Glomerular endothelial cell (primary cell): ENCODE measurements around the gene DNAH2. TPM values are rescaled to one million over a fixed set of nuclear protein-coding genes. Genes with fewer than 3 reads are reported as not detected.

Source experiments
- DNase-seq: peaks from one replicate; pipeline ENCODE4 v3.0.0-alpha.2; 2011; ENCODE audit warnings: low read depth, low spot score; ENCODE audit errors: extremely low read depth
- total RNA-seq: library from RNA; depleted of rRNA; stranded (reverse); fragments of >200 nt; gene quantifications from 2 replicates; pipeline ENCODE4 v1.2.3, GENCODE V29; 2015

DNAH2 gene, protein sequence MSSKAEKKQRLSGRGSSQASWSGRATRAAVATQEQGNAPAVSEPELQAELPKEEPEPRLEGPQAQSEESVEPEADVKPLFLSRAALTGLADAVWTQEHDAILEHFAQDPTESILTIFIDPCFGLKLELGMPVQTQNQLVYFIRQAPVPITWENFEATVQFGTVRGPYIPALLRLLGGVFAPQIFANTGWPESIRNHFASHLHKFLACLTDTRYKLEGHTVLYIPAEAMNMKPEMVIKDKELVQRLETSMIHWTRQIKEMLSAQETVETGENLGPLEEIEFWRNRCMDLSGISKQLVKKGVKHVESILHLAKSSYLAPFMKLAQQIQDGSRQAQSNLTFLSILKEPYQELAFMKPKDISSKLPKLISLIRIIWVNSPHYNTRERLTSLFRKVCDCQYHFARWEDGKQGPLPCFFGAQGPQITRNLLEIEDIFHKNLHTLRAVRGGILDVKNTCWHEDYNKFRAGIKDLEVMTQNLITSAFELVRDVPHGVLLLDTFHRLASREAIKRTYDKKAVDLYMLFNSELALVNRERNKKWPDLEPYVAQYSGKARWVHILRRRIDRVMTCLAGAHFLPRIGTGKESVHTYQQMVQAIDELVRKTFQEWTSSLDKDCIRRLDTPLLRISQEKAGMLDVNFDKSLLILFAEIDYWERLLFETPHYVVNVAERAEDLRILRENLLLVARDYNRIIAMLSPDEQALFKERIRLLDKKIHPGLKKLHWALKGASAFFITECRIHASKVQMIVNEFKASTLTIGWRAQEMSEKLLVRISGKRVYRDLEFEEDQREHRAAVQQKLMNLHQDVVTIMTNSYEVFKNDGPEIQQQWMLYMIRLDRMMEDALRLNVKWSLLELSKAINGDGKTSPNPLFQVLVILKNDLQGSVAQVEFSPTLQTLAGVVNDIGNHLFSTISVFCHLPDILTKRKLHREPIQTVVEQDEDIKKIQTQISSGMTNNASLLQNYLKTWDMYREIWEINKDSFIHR (N-terminal part only)
- total RNA-seq = not detected in 2 replicates

DNA sequence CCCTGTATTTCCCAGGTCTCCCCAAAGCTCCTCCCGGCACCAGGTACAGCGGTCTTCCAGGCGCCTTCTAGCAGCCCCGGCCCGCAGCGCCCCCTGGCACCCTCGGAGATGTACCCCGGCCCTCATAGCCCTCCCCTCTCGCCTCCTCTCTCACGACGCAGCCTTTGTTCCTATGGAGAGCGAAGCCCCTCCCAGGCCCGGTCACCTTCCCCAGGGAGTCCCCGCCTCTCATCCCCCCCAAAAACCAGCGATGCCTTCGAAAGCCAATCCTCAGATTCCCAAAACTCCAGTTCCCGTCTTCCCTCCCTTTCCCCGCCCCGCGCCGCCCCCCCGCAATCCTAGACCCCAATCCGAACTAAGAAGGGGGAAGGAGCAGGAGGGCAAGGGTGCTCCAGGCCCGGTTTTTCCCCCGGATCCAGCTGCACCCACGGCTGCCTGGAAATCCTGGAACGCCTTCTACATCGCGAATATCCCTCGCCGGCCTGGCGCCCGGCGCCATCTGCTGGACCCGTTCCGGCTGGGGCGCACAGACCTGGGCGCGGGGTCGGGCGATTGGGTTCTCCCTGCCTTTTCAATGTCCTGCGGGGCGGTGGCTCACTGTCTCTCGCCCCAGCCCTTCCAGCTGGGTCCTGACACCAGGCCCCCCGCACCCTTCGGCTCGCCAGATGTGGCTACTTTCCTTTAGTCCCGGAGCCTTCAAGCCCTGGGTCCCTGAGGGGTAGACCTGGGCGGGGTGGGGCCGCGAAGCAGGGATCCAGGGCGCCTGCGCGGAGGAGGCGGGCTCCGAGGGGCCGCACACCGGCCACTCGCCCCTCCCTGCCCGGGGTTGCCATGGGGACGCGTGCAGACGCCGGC, at the start of gene DNAH2:
Gene DNAH2 (plus strand): TSS at position 844 of the 855 bp plus-strand sequence. CDS start 1,991 bp downstream, outside the sequence.
- DNase-seq = peak; percentile 50

DNA sequence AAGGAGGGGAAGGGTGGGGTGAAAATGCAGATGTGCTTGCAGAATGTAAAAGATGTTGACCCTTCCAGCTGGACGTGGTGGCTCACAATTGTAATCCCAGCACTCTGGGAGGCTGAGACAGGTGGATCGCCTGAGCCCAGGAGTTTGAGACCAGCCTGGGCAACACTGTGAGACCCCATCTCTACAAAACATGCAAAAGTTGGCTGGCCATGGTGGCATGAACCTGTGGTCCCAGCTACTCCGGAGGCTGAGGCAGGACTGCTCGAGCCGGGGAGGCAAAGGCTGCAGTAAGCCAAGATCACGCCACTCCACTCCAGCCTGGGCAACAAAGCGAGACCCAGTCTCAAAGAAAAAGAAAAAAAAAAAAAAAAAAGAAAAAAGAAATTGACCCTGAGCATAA, 49.1 kb upstream of the DNAH2 start:
- no peak for DNase-seq

DNA sequence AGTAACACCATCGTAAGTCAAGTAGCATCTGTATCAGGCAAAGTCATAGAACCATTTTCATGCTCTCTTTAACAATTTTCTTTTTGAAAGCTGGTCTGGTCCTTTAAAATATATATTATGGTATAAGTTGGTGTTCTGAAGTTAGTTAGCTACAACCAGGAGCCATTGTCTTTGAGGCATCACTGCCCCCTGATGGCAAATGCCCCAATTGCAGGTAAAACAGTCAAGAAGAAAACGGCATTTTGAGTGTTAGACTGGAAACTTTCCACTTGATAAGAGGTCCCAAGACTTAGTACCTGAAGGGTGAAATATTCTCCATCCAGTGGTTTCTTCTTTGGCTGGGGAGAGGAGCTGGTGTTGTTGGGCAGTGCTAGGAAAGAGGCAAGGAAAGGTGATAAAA, 44.3 kb upstream of the DNAH2 start:
- DNase-seq = no peak

DNA sequence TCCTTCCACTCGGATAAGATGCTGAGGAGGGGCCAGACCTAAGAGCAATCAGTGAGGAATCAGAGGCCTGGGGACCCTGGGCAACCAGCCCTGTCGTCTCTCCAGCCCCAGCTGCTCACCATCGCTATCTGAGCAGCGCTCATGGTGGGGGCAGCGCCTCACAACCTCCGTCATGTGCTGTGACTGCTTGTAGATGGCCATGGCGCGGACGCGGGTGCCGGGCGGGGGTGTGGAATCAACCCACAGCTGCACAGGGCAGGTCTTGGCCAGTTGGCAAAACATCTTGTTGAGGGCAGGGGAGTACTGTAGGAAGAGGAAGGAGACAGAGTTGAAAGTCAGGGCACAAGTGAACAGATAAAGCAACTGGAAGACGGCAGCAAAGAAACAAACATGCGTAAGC, 42.6 kb upstream of the DNAH2 start:
- no peak for DNase-seq

DNA sequence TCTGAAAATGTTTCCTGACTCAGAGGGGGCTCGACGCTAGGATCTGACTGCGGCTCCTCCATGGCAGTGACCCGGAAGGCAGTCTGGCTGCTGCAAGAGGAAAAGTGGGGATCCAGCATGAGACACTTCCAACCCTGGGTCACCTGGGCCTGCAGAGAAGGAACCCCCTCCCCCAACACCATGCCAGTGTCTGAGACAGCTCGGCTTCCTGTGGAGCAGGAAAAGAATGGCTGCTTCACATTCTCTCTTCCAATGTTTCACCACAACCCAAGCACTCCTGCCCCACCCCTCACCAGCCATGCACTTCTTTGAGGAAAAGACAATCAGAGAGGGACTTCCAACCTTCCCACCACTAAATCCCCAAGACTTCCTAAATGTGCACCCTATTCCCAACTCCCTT, 41.0 kb upstream of the DNAH2 start:
- no peak for DNase-seq

DNA sequence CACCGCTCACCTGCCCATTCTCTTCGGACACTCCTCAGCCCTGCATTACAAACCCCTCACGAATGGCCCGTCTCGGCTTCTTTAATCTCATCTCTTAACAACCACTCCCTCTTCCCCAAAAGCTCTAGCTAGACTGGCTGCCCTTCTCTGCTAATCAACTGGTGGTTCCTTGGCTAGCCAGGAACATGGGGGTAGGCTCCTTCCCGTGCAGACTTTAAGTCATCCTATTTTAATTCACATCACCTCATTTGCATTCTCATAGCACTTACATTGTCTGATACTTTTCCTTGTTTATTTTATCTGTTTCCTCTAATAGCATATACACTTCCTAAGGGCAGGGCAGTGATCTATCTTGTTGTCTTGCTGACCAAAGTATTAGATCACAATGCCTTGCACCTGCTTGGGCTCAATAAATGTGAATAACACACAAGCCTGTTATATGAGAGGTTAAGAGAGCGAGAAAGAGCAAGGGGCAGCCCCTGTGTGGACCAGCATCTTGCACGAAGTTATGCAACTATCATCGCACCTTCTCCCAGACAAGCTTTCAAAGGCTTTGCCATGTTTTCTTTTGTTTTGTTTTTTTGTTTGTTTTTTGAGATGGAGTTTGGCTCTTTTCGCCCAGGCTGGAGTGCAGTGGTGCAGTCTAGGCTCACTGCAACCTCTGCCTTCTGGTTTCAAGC, 40.0 kb upstream of the DNAH2 start:
- no peak for DNase-seq

DNA sequence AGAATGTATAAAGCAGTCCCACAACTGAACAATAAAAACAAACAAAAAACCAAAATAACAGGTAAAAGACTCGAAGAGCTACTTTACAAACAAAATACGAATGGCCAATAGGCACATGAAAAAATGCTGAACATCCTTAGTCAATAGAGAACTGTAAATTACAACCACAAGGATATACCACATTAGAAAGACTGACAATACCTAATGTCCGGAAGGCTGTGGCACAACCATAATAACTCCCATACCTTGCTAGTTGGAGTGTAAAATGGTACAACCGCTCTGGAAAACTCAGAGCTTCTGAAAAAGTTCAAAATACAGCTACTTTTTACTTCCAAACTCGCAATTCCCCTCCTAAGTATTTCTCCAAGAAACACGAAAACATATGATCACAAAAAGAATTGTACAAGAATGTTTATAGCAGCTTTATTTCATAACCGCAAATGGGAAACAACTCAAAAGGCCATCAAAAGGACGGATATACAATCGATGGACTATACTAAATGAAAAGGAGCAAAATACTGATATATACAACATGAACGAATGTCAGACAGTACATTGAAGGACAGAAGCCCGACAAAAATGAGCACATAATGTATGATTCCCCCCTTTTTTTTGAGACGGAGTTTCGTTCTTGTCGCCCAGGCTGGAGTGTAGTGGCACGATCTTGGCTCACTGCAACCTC, 32.6 kb upstream of the DNAH2 start:
- DNase-seq = no peak

DNA sequence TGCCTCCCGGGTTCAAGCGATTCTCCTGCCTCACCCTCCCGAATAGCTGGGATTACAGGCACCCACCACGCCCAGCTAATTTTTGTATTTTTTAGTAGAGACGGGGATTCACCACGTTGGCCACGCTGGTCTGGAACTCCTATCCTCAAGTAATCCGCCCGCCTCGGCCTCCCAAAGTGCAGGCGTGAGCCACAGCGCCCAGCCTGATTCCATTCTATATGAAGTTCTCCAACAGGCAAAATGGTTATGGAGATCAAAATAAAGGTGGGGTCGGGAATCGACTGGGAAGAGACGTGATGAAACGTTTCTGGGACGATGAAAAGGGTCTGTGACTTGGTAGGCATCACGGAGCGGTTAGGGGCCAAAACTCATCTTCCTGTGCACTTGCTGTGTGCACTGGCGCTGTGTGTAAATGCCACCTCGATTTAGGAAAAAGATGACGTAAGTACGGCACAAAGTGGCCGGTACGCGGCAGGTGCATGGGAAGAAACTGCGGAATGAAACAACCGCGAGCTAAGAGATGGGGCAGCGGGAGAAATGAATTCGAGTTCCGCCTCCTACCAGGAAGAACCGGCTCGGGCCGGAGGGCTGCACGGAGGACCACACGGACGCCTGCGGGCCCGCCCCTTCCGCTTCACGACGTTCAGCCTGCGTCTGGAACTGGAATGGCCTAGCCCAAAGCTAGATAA, 31.9 kb upstream of the DNAH2 start:
- DNase-seq = peak; percentile 81

DNA sequence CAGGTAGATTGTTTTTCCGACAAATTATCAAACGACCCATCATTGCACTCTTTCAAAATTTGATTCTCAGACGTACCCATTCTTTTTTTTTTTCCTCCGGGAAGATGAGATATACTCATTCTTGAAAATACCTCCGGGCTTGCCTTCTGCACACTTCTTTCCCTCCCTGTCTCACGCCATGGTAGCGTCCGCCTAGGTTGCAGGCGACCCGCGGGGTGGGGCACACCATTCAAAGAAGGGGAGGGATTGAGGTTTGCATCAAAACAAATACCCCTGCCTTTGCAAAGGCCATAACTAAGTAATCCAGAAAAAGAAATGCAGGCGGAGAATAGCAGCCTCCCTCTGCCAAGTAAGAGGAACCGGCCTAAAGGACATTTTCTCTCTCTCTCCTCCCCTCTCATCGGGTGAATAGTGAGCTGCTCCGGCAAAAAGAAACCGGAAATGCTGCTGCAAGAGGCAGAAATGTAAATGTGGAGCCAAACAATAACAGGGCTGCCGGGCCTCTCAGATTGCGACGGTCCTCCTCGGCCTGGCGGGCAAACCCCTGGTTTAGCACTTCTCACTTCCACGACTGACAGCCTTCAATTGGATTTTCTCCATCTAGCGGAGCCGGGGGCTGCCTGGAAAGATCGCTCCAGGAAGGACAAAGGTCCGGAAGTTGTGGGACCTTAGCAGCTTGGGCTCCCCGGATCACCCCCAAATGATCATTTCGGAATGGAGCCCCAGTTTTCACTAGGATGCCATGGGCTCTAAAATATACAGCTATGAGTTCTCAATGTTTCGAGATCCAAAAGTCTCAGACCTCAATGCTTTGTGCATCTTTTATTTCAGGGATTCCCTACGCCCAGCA, 31.1 kb upstream of the DNAH2 start:
- peak; percentile 87 for DNase-seq

DNA sequence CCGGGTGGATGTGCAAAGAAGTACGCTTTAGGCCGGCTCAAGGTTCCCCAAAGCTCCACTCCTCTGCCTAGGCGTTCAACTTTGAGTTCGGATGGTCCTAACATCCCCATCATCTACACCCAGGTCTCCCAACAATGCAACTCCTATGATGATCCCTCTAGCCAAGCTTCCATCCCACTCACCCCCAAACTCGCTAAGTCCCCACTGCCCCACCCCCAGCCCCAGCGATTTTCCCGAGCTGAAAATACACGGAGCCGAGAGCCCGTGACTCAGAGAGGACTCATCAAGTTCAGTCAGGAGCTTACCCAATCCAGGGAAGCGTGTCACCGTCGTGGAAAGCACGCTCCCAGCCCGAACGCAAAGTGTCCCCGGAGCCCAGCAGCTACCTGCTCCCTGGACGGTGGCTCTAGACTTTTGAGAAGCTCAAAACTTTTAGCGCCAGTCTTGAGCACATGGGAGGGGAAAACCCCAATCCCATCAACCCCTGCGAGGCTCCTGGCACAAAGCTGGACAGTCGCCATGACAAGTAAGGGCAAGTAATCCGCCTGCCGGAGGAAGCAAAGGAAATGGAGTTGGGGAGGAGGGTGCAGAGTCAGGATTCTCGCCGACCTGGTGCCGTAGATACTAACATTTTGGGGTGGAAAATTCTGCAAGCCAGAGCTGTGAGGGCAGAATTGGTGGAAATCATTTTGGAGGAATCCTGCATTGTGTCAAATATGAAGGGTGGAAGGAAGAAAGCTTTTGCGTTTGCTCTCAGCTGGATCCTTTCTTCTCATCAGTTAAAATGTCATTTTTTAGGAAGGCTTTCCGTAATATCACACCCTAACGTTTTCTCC, 30.3 kb upstream of the DNAH2 start, which contains the start of gene TP53:
Gene TP53 (minus strand): TSS at position 419 of the 836 bp plus-strand sequence. CDS start 10,896 bp downstream, outside the sequence.
- peak; percentile 68 for DNase-seq

DNA sequence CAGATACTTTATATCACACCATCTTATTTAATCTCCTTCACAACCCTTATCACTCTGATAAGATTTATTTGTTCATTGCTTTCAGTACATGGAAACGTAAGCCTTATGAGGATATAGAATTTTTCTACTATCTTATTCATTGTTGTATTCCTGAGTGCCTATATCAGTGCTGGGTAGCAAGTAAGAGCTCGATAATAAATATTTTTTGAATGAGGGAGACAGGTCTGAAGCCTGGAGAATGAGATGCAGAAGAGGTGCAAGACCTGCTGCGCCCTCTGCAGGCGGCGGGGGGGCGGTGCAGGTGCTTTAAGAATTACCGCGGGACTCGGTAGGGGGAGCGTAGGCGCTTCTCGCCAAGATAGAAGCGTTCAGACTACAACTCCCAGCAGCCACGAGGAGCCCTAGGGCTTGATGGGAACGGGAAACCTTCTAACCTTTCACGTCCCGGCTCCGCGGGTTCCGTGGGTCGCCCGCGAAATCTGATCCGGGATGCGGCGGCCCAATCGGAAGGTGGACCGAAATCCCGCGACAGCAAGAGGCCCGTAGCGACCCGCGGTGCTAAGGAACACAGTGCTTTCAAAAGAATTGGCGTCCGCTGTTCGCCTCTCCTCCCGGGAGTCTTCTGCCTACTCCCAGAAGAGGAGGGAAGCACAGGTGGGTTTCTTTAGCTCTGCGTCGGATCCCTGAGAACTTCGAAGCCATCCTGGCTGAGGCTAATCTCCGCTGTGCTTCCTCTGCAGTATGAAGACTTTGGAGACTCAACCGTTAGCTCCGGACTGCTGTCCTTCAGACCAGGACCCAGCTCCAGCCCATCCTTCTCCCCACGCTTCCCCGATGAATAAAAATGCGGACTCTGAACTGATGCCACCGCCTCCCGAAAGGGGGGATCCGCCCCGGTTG, 29.4 kb upstream of the DNAH2 start, which contains the start of gene WRAP53:
Gene WRAP53 (plus strand): TSS at position 570 of the 900 bp plus-strand sequence. CDS start 172 bp downstream, at position 742.
- peak; percentile 91 for DNase-seq

DNA sequence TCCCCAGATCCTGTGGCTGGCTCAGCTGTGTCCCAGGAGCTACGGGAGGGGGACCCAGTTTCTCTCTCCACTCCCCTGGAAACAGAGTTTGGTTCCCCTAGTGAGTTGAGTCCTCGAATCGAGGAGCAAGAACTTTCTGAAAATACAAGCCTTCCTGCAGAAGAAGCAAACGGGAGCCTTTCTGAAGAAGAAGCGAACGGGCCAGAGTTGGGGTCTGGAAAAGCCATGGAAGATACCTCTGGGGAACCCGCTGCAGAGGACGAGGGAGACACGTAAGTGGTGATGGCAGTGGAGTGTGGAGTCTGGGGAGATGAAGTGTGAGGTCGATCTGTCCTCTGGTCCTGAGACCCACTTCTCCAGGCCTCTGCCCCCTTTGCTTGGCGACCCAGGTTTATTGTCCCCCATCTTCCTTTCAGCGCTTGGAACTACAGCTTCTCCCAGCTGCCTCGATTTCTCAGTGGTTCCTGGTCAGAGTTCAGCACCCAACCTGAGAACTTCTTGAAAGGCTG, 28.7 kb upstream of the DNAH2 start:
- DNase-seq = no peak

DNA sequence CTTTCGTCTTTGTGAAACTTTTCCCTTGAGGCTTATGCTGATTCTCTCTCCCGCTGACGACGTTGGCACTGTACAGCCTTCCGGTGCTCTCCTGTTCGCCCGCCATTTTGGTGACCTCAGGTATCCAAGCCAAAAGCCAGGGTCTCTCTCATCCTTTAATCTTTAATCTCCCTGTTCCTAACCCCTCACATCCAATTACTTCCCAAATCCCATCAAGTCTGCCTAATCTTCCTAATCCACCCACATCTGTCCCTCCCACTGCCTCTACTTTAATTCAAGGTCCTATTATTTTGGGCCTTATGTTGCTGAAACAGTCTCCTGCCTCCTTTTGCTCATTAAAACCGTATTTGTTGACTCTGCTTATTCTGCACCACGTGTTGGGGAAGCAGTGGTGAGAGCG, 22.0 kb upstream of the DNAH2 start:
- DNase-seq = no peak

DNA sequence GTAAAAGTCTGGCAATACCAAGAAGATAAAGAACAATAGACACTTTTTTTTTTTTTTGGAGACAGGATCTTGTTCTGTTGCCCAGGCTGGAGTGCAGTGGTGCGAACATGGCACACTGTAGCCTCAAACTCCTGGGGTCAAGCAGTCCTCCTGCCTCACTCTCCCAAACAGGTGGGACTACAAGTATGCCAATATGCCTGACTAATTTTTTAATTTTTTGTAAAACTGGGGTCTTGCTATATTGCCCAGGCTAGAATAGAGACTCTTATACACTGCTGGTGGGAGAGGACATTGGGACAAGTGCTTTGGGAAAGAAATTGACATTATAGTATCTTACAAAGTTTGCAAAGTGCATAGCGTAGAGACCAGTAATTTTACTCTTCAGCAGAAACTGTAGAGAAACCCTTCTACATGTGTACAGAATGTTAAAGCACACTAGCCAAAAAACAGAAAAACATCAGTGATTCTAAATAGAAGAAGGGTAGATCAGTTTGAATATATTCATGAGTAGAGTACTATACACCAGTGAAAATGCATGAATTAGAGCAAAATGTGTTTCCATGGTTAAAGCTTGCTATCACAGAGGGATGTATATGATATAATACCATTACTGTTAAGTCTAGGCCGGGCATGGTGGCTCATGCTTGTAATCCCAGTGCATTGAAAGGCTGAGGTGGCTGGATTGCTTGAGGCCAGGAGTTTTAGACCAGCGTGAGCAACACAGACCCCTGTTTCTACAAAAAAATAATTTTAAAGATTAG, 19.5 kb upstream of the DNAH2 start:
- no peak for DNase-seq

DNA sequence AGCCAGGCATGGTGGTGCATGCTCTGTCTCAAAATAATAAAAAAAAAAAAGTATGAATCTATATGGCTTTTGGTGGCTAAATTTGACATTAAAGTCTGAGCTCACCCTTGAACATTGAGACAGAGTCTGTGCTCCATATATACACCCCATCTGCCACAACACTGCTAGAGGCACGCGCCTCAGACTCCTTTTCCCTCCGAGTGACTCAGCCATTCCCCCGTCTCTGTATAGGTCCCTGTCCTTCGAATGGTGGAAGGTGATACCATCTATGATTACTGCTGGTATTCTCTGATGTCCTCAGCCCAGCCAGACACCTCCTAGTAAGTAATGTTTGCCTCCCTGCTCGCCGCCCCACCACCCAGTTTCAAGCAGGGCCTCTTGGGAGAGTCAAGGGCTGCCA, 17.0 kb upstream of the DNAH2 start:
- no peak for DNase-seq
